Measurements from ENCODE around the gene PRKAR1B. TPM values are rescaled to one million over a fixed set of nuclear protein-coding genes. Genes with fewer than 3 reads are reported as not detected.

The PRKAR1B gene
- total RNA-seq, 2 donors from 2014 or later = 33.5 to 43.2 TPM

GRCh38 chr7:698515-699475 lies 28.3 kb downstream of the PRKAR1B start:
- H3K27ac Mint-ChIP-seq = no peak overlapping the region
- peaks cover 38% of the 10 kb centered on the region for H3K36me3 Mint-ChIP-seq (ENCODE audit: low read depth)
- Histone ChIP-seq H3K36me3 (ENCODE audit: control insufficient read depth, insufficient read depth, low read length) (peaks cover 6% of the 10 kb centered on the region), H3K27me3 (ENCODE audit: control insufficient read depth, insufficient read depth, low read length, poor library complexity, severe bottlenecking) (no peaks in the 10 kb centered on the region), H3K4me1 (ENCODE audit: control insufficient read depth, insufficient read depth, low read length) (no peaks in the 10 kb centered on the region), H3K27ac (ENCODE audit: low read depth, low read length) (no peak overlapping the region), H3K9ac (ENCODE audit: extremely low read depth, low read length, poor library complexity, severe bottlenecking) (no peak overlapping the region), H3K4me3 (ENCODE audit: low read length) (no peak overlapping the region), H3K9me3 (ENCODE audit: control insufficient read depth, low read length) (peaks cover 10% of the 10 kb centered on the region)
- H3K9me3 Mint-ChIP-seq = peaks cover 8% of the 10 kb centered on the region
- no peak overlapping the region for H3K4me3 Mint-ChIP-seq
- WGBS, 2 experiments (ENCODE audit: insufficient coverage in 1 of 2, insufficient read length in 1 of 2) = 93 to 96% methylated on average over 15 to 23 of the region's 23 CpGs
- no peak for TF ChIP-seq CTCF (conservative IDR thresholded peaks at IDR 0.05)
- peak; percentile 11 for DNase-seq
- H3K27me3 Mint-ChIP-seq (ENCODE audit: insufficient read depth) = no peaks in the 10 kb centered on the region
- no peaks in the 10 kb centered on the region for H3K4me1 Mint-ChIP-seq

GRCh38 chr7:696812-697551 lies 30.1 kb downstream of the PRKAR1B start:
- no peak for TF ChIP-seq CTCF (conservative IDR thresholded peaks at IDR 0.05)
- no peak for DNase-seq
- H3K27ac Mint-ChIP-seq = peak overlapping the region; percentile 48
- no peak overlapping the region for H3K27ac ChIP-seq (ENCODE audit: low read depth, low read length)
- no peaks in the 10 kb centered on the region for H3K4me1 ChIP-seq (ENCODE audit: control insufficient read depth, insufficient read depth, low read length)
- WGBS, 2 experiments (ENCODE audit: insufficient coverage in 1 of 2, insufficient read length in 1 of 2) = 93 to 94% methylated on average over 27 to 29 of the region's 29 CpGs
- H3K9me3 ChIP-seq (ENCODE audit: control insufficient read depth, low read length) = no peaks in the 10 kb centered on the region
- H3K27me3 ChIP-seq (ENCODE audit: control insufficient read depth, insufficient read depth, low read length, poor library complexity, severe bottlenecking) = no peaks in the 10 kb centered on the region
- no peaks in the 10 kb centered on the region for H3K27me3 Mint-ChIP-seq (ENCODE audit: insufficient read depth)
- H3K4me1 Mint-ChIP-seq = no peaks in the 10 kb centered on the region
- H3K4me3 ChIP-seq (ENCODE audit: low read length) = no peak overlapping the region
- H3K36me3 ChIP-seq (ENCODE audit: control insufficient read depth, insufficient read depth, low read length) = peaks cover 6% of the 10 kb centered on the region
- no peak overlapping the region for H3K9ac ChIP-seq (ENCODE audit: extremely low read depth, low read length, poor library complexity, severe bottlenecking)
- H3K36me3 Mint-ChIP-seq (ENCODE audit: low read depth) = peaks cover 47% of the 10 kb centered on the region
- H3K9me3 Mint-ChIP-seq = peaks cover 10% of the 10 kb centered on the region
- H3K4me3 Mint-ChIP-seq = no peak overlapping the region

GRCh38 chr7:696426-696811 lies 30.7 kb downstream of the PRKAR1B start:
- Histone ChIP-seq H3K27me3 (ENCODE audit: control insufficient read depth, insufficient read depth, low read length, poor library complexity, severe bottlenecking) (no peaks in the 10 kb centered on the region), H3K4me1 (ENCODE audit: control insufficient read depth, insufficient read depth, low read length) (no peaks in the 10 kb centered on the region), H3K4me3 (ENCODE audit: low read length) (no peak overlapping the region), H3K36me3 (ENCODE audit: control insufficient read depth, insufficient read depth, low read length) (peaks cover 6% of the 10 kb centered on the region), H3K9me3 (ENCODE audit: control insufficient read depth, low read length) (no peaks in the 10 kb centered on the region), H3K9ac (ENCODE audit: extremely low read depth, low read length, poor library complexity, severe bottlenecking) (no peak overlapping the region), H3K27ac (ENCODE audit: low read depth, low read length) (no peak overlapping the region)
- Mint-ChIP-seq H3K27me3 (ENCODE audit: insufficient read depth) (no peaks in the 10 kb centered on the region), H3K4me1 (no peaks in the 10 kb centered on the region), H3K4me3 (no peak overlapping the region), H3K27ac (no peak overlapping the region), H3K9me3 (peaks cover 16% of the 10 kb centered on the region), H3K36me3 (ENCODE audit: low read depth) (peaks cover 52% of the 10 kb centered on the region)
- 92 to 97% methylated on average over 9 of the region's 9 CpGs for WGBS, 2 experiments (ENCODE audit: insufficient coverage in 1 of 2, insufficient read length in 1 of 2)
- no peak for TF ChIP-seq CTCF (conservative IDR thresholded peaks at IDR 0.05)
- DNase-seq = no peak

All from endodermal cell (in vitro differentiated cells).